Natural killer cell treated with Interleukin-12 subunit alpha and Interleukin-12 subunit beta and Interleukin-15 and Interleukin-18, amount 100 ng/mL, for 72 hours (primary cell): Measurements from ENCODE around the gene GP5. TPM values are rescaled to one million over a fixed set of nuclear protein-coding genes. Genes with fewer than 3 reads are reported as not detected.

Source experiments
- ATAC-seq, 2 donors: fragments of 150-1000 bp; cut with Tn5 transposase in 1 of 2; sonication (Bioruptor Pico), chemical (Tn5 transposase) in 1 of 2; 2 replicates each; pipeline ENCODE4 v1.10.0; 2021
- DNase-seq: peaks from one replicate; pipeline ENCODE4 v3.0.0; 2022; ENCODE audit warnings: low spot score
- H3K27ac Mint-ChIP-seq, 2 donors: 1 replicate in 1 of 2; 2 replicates in 1 of 2; pipeline ENCODE4 v1.8.0; 2022; ENCODE audit warnings: mixed read lengths in 2 of 2, mild to moderate bottlenecking in 1 of 2, moderate library complexity in 1 of 2
- H3K27me3 Mint-ChIP-seq, 2 donors: 1 replicate in 1 of 2; 2 replicates in 1 of 2; pipeline ENCODE4 v1.8.0; 2022; ENCODE audit warnings: mixed read lengths in 2 of 2
- H3K36me3 Mint-ChIP-seq: one replicate; pipeline ENCODE4 v1.8.0; 2022; ENCODE audit warnings: mixed read lengths
- H3K4me1 Mint-ChIP-seq, 2 donors: 1 replicate in 1 of 2; 2 replicates in 1 of 2; pipeline ENCODE4 v1.8.0; 2022; ENCODE audit warnings: low read depth in 2 of 2, mixed read lengths in 2 of 2, mild to moderate bottlenecking in 1 of 2
- H3K4me3 Mint-ChIP-seq: one replicate; pipeline ENCODE4 v1.8.0; 2022; ENCODE audit warnings: mixed read lengths
- H3K9me3 Mint-ChIP-seq: 2 replicates; pipeline ENCODE4 v1.8.0; 2022; ENCODE audit warnings: mixed read lengths
- total RNA-seq, 2 donors: library from RNA; stranded (reverse); gene quantifications; one replicate each; pipeline ENCODE4 v1.2.3, GENCODE V29; 2022

Gene GP5
- under 1 TPM in 1 of 2 donors, not detected in 1; 0.24 TPM for total RNA-seq

- Mint-ChIP-seq H3K36me3 (no peaks in the 10 kb centered on the region), H3K4me3 (peak within 1 kb of the TSS; percentile 78), H3K4me1 (peaks cover 29 to 36% of the 10 kb centered on the region in 2 donors), H3K27ac (no peak within 1 kb of the TSS), H3K27me3 (peaks cover 21 to 43% of the 10 kb centered on the region in 2 donors), H3K9me3 (no peaks in the 10 kb centered on the region)
- ATAC-seq, result no peak
- DNase-seq, result no peak
Measured at GRCh38 chr3:194399166-194399565, at the start of gene GP5. Gene GP5, minus strand, starts transcription at chr3:194399266. Its CDS starts 984 bp downstream, at chr3:194398282.

GRCh38 chr3:194447657-194448056 is 48.6 kb upstream of the GP5 start:
- DNase-seq, result no peak
- peaks cover 0 to 3% of the 10 kb centered on the region in 2 donors for H3K4me1 Mint-ChIP-seq
- H3K4me3 Mint-ChIP-seq, result no peak overlapping the region
- H3K9me3 Mint-ChIP-seq, result no peaks in the 10 kb centered on the region
- ATAC-seq, result no peak
- peaks cover 30% of the 10 kb centered on the region for H3K36me3 Mint-ChIP-seq
- no peak overlapping the region for H3K27ac Mint-ChIP-seq
- no peaks in the 10 kb centered on the region for H3K27me3 Mint-ChIP-seq

- ATAC-seq (no peak), DNase-seq (no peak)
- Mint-ChIP-seq H3K4me1 (peaks cover 0 to 3% of the 10 kb centered on the region in 2 donors), H3K36me3 (peaks cover 26% of the 10 kb centered on the region), H3K27me3 (no peaks in the 10 kb centered on the region), H3K9me3 (no peaks in the 10 kb centered on the region), H3K4me3 (no peak overlapping the region), H3K27ac (no peak overlapping the region)
Measured at GRCh38 chr3:194447161-194447560, 48.1 kb upstream of the GP5 start.

- Mint-ChIP-seq H3K9me3 (no peaks in the 10 kb centered on the region), H3K4me1 (peaks cover 0 to 3% of the 10 kb centered on the region in 2 donors), H3K36me3 (peaks cover 25% of the 10 kb centered on the region), H3K4me3 (no peak overlapping the region), H3K27me3 (no peaks in the 10 kb centered on the region), H3K27ac (no peak overlapping the region)
- ATAC-seq (no peak), DNase-seq (no peak)
Measured at GRCh38 chr3:194446754-194447153, 47.7 kb upstream of the GP5 start.

GRCh38 chr3:194446172-194446571 is 47.1 kb upstream of the GP5 start:
- DNase-seq, result no peak
- H3K36me3 Mint-ChIP-seq, result peaks cover 20% of the 10 kb centered on the region
- peaks cover 0 to 3% of the 10 kb centered on the region in 2 donors for H3K4me1 Mint-ChIP-seq
- no peaks in the 10 kb centered on the region for H3K27me3 Mint-ChIP-seq
- no peak overlapping the region for H3K27ac Mint-ChIP-seq
- no peak for ATAC-seq
- no peaks in the 10 kb centered on the region for H3K9me3 Mint-ChIP-seq
- H3K4me3 Mint-ChIP-seq, result no peak overlapping the region

- H3K4me1 Mint-ChIP-seq, result peaks cover 4% of the 10 kb centered on the region in 2 donors
- ATAC-seq, result no peak
- no peak overlapping the region for H3K4me3 Mint-ChIP-seq
- no peak for DNase-seq
- H3K36me3 Mint-ChIP-seq, result peaks cover 23% of the 10 kb centered on the region
- H3K27ac Mint-ChIP-seq, result no peak overlapping the region
- no peaks in the 10 kb centered on the region for H3K27me3 Mint-ChIP-seq
- H3K9me3 Mint-ChIP-seq, result no peaks in the 10 kb centered on the region
Measured at GRCh38 chr3:194443901-194444300, 44.8 kb upstream of the GP5 start.

GRCh38 chr3:194440756-194441155 is 41.7 kb upstream of the GP5 start:
- DNase-seq (no peak), ATAC-seq (no peak)
- no peak overlapping the region for H3K4me3 Mint-ChIP-seq
- H3K9me3 Mint-ChIP-seq, result no peaks in the 10 kb centered on the region
- peaks cover 11 to 13% of the 10 kb centered on the region in 2 donors for H3K4me1 Mint-ChIP-seq
- H3K36me3 Mint-ChIP-seq, result peaks cover 30% of the 10 kb centered on the region
- H3K27me3 Mint-ChIP-seq, result no peaks in the 10 kb centered on the region
- no peak overlapping the region for H3K27ac Mint-ChIP-seq

GRCh38 chr3:194439881-194440550 is 41.0 kb upstream of the GP5 start:
- H3K4me3 Mint-ChIP-seq, result no peak overlapping the region
- no peaks in the 10 kb centered on the region for H3K9me3 Mint-ChIP-seq
- ATAC-seq, result no peak
- peak overlapping the region in 1 of 2 donors; percentile 52 for H3K27ac Mint-ChIP-seq
- H3K36me3 Mint-ChIP-seq, result peaks cover 32% of the 10 kb centered on the region
- H3K27me3 Mint-ChIP-seq, result no peaks in the 10 kb centered on the region
- DNase-seq, result no peak
- peaks cover 11 to 13% of the 10 kb centered on the region in 2 donors for H3K4me1 Mint-ChIP-seq

- no peak for ATAC-seq
- Mint-ChIP-seq H3K4me3 (no peak overlapping the region), H3K27me3 (no peaks in the 10 kb centered on the region)
Measured at GRCh38 chr3:194434503-194434902, 35.4 kb upstream of the GP5 start.

GRCh38 chr3:194431554-194431953 is 32.5 kb upstream of the GP5 start:
- no peak for ATAC-seq
- Mint-ChIP-seq H3K27me3 (no peaks in the 10 kb centered on the region), H3K9me3 (no peaks in the 10 kb centered on the region), H3K36me3 (peaks cover 31% of the 10 kb centered on the region), H3K27ac (no peak overlapping the region), H3K4me3 (no peak overlapping the region), H3K4me1 (no peaks in the 10 kb centered on the region)
- no peak for DNase-seq

More at GRCh38 chr3:194434503-194434902, 35.4 kb upstream of the GP5 start:
- Mint-ChIP-seq H3K4me1 (peaks cover 11 to 13% of the 10 kb centered on the region in 2 donors), H3K36me3 (peaks cover 30% of the 10 kb centered on the region), H3K9me3 (no peaks in the 10 kb centered on the region), H3K27ac (no peak overlapping the region)
- DNase-seq, result no peak

GRCh38 chr3:194425399-194425798 is 26.3 kb upstream of the GP5 start:
- Mint-ChIP-seq H3K36me3 (peaks cover 23% of the 10 kb centered on the region), H3K4me1 (peaks cover 0 to 3% of the 10 kb centered on the region in 2 donors)

GRCh38 chr3:194424953-194425352 is 25.9 kb upstream of the GP5 start:
- no peaks in the 10 kb centered on the region for H3K9me3 Mint-ChIP-seq
- H3K27me3 Mint-ChIP-seq, result no peaks in the 10 kb centered on the region
- DNase-seq (no peak), ATAC-seq (no peak)
- H3K4me1 Mint-ChIP-seq, result peaks cover 0 to 3% of the 10 kb centered on the region in 2 donors
- no peak overlapping the region for H3K4me3 Mint-ChIP-seq
- H3K36me3 Mint-ChIP-seq, result peaks cover 23% of the 10 kb centered on the region
- no peak overlapping the region for H3K27ac Mint-ChIP-seq

More at GRCh38 chr3:194425399-194425798, 26.3 kb upstream of the GP5 start:
- no peaks in the 10 kb centered on the region for H3K27me3 Mint-ChIP-seq
- no peaks in the 10 kb centered on the region for H3K9me3 Mint-ChIP-seq
- ATAC-seq (no peak), DNase-seq (no peak)
- no peak overlapping the region for H3K4me3 Mint-ChIP-seq
- no peak overlapping the region for H3K27ac Mint-ChIP-seq

GRCh38 chr3:194424373-194424772 is 25.3 kb upstream of the GP5 start:
- no peaks in the 10 kb centered on the region for H3K27me3 Mint-ChIP-seq
- DNase-seq (no peak), ATAC-seq (no peak)
- peaks cover 21% of the 10 kb centered on the region for H3K36me3 Mint-ChIP-seq
- no peaks in the 10 kb centered on the region for H3K9me3 Mint-ChIP-seq
- no peak overlapping the region for H3K27ac Mint-ChIP-seq
- peaks cover 0 to 3% of the 10 kb centered on the region in 2 donors for H3K4me1 Mint-ChIP-seq
- H3K4me3 Mint-ChIP-seq, result no peak overlapping the region

GRCh38 chr3:194423317-194423716 is 24.3 kb upstream of the GP5 start:
- Mint-ChIP-seq H3K4me3 (no peak overlapping the region), H3K27ac (no peak overlapping the region), H3K9me3 (no peaks in the 10 kb centered on the region), H3K27me3 (no peaks in the 10 kb centered on the region), H3K4me1 (peaks cover 0 to 3% of the 10 kb centered on the region in 2 donors), H3K36me3 (peaks cover 22% of the 10 kb centered on the region)
- ATAC-seq (no peak), DNase-seq (no peak)

- H3K27me3 Mint-ChIP-seq, result no peaks in the 10 kb centered on the region
- no peak for ATAC-seq
- H3K36me3 Mint-ChIP-seq, result peaks cover 22% of the 10 kb centered on the region
- H3K27ac Mint-ChIP-seq, result no peak overlapping the region
- no peak for DNase-seq
- H3K9me3 Mint-ChIP-seq, result no peaks in the 10 kb centered on the region
- no peak overlapping the region for H3K4me3 Mint-ChIP-seq
- H3K4me1 Mint-ChIP-seq, result peaks cover 0 to 3% of the 10 kb centered on the region in 2 donors
Measured at GRCh38 chr3:194422188-194422587, 23.1 kb upstream of the GP5 start.
